ENCODE results near the gene CAMSAP1.

The CAMSAP1 gene

DNA sequence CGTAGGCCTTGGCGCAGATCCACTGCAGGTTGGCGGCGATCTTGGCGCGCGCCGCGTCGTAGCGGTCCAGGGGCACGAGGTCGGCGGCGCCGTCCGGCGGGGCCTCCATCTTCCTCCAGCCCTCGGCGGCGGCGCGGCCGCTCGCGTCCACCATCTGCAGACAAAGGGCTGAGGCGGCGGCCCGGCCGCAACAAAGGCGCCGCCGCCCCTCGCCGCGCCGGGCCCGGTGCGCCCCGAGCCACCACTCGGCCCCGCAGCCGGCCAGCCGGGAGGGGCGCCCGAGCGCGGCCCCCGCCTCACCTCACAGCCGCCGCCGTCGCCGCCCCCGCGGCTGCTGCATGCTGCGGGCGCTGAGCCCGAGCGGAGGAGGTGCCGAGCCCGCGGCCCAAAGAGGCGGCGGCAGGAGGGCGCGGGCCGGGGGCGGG is 328 bp downstream of the CAMSAP1 start:
- peak overlapping the region; percentile 51; the same call in 1 of the 2 replicates for H2AFZ ChIP-seq (ENCODE audit: low read depth, low read length)
- TF ChIP-seq, protein P1, sequence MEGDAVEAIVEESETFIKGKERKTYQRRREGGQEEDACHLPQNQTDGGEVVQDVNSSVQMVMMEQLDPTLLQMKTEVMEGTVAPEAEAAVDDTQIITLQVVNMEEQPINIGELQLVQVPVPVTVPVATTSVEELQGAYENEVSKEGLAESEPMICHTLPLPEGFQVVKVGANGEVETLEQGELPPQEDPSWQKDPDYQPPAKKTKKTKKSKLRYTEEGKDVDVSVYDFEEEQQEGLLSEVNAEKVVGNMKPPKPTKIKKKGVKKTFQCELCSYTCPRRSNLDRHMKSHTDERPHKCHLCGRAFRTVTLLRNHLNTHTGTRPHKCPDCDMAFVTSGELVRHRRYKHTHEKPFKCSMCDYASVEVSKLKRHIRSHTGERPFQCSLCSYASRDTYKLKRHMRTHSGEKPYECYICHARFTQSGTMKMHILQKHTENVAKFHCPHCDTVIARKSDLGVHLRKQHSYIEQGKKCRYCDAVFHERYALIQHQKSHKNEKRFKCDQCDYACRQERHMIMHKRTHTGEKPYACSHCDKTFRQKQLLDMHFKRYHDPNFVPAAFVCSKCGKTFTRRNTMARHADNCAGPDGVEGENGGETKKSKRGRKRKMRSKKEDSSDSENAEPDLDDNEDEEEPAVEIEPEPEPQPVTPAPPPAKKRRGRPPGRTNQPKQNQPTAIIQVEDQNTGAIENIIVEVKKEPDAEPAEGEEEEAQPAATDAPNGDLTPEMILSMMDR (IDR thresholded peaks at IDR 0.05; ENCODE audit: borderline replicate concordance, extremely low read depth, low read length, poor library complexity, severe bottlenecking), result no peak
- TF ChIP-seq EZH2 (IDR thresholded peaks at IDR 0.05; ENCODE audit: borderline replicate concordance, low read depth, low read length, severe bottlenecking), result no peak
- peaks cover 46% of the 10 kb centered on the region for H3K4me1 ChIP-seq (ENCODE audit: insufficient read depth, low read length)
- peak overlapping the region; percentile 57 for H3K9ac ChIP-seq (ENCODE audit: low read depth, low read length)
- DNase-seq, result no peak
- peaks cover 79% of the 10 kb centered on the region for H3K79me2 ChIP-seq (ENCODE audit: insufficient read depth, low read length)
- H3K36me3 ChIP-seq (ENCODE audit: insufficient read depth, low read length), result peaks cover 29% of the 10 kb centered on the region
- peak overlapping the region; percentile 89 for H3K4me2 ChIP-seq (ENCODE audit: insufficient read depth, low read length)
- no peak for ATAC-seq (ENCODE audit: insufficient read depth, low read depth)
- H3K27ac ChIP-seq (ENCODE audit: low read length), result no peak overlapping the region
- no peaks in the 10 kb centered on the region for H3K27me3 ChIP-seq (ENCODE audit: insufficient read depth, low read length, poor library complexity)
- H3K9me3 ChIP-seq (ENCODE audit: insufficient read depth, low read length, severe bottlenecking), result no peaks in the 10 kb centered on the region
- peaks cover 45% of the 10 kb centered on the region; the same call in 1 of the 2 replicates for H4K20me1 ChIP-seq (ENCODE audit: insufficient read depth, low read length)
- H3K4me3 ChIP-seq (ENCODE audit: low read depth in 1 of 2, low read length in 2 of 2), result peak overlapping the region in 1 of 2 experiments; percentile 70; a peak in 3 of 4 replicates

DNA sequence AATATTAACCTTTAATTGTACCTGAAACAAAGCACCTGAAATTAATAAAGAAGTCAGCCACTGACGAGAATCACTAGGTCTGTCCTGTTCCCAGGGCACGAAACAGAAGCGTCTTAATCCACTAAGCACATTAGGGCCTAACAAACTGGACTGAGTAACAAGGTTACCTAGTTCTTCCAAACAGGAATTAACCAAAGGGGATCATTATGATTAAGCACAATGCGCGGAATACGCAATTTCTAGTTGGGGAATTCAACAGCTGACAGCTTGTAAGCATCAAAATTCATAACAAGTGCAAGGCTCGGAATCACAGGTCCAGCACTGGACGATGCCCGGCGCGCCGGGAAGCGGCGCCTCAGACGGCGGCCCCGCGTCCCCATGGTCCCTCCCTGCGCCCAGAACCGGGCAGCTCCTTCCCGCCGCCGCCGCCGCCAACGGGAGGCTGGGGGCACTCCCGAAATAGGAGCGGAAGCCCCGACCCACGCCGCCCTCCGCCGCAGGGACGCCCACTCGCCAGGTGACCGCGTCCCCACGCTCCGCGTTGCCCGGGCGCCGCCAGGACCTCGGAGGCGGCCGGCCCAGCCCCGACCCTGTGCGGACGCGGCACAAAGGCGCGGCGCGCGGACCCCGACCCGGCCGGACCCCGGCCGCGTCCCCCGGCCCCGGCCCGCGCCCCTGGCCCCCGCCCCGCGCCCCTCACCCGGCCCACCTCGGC is 898 bp downstream of the CAMSAP1 start:
- no peaks in the 10 kb centered on the region for H3K27me3 ChIP-seq (ENCODE audit: insufficient read depth, low read length, poor library complexity)
- peaks cover 82% of the 10 kb centered on the region for H3K79me2 ChIP-seq (ENCODE audit: insufficient read depth, low read length)
- ATAC-seq (ENCODE audit: insufficient read depth, low read depth) (no peak), DNase-seq (peak; percentile 17)
- H2AFZ ChIP-seq (ENCODE audit: low read depth, low read length), result peak overlapping the region; percentile 51; the same call in 1 of the 2 replicates
- H3K4me2 ChIP-seq (ENCODE audit: insufficient read depth, low read length), result peak overlapping the region; percentile 89
- H3K36me3 ChIP-seq (ENCODE audit: insufficient read depth, low read length), result peaks cover 24% of the 10 kb centered on the region
- peaks cover 46% of the 10 kb centered on the region for H3K4me1 ChIP-seq (ENCODE audit: insufficient read depth, low read length)
- TF ChIP-seq, protein P1 (IDR thresholded peaks at IDR 0.05; ENCODE audit: borderline replicate concordance, extremely low read depth, low read length, poor library complexity, severe bottlenecking), result no peak
- no peak for TF ChIP-seq EZH2 (IDR thresholded peaks at IDR 0.05; ENCODE audit: borderline replicate concordance, low read depth, low read length, severe bottlenecking)
- peak overlapping the region; percentile 50; the same call in 1 of the 2 replicates for H3K27ac ChIP-seq (ENCODE audit: low read length)
- H4K20me1 ChIP-seq (ENCODE audit: insufficient read depth, low read length), result peaks cover 51% of the 10 kb centered on the region
- H3K9ac ChIP-seq (ENCODE audit: low read depth, low read length), result peak overlapping the region; percentile 57
- H3K4me3 ChIP-seq (ENCODE audit: low read depth in 1 of 2, low read length in 2 of 2), result peak overlapping the region; percentile 33 to 70; a peak in 3 of 4 replicates
- no peaks in the 10 kb centered on the region for H3K9me3 ChIP-seq (ENCODE audit: insufficient read depth, low read length, severe bottlenecking)

DNA sequence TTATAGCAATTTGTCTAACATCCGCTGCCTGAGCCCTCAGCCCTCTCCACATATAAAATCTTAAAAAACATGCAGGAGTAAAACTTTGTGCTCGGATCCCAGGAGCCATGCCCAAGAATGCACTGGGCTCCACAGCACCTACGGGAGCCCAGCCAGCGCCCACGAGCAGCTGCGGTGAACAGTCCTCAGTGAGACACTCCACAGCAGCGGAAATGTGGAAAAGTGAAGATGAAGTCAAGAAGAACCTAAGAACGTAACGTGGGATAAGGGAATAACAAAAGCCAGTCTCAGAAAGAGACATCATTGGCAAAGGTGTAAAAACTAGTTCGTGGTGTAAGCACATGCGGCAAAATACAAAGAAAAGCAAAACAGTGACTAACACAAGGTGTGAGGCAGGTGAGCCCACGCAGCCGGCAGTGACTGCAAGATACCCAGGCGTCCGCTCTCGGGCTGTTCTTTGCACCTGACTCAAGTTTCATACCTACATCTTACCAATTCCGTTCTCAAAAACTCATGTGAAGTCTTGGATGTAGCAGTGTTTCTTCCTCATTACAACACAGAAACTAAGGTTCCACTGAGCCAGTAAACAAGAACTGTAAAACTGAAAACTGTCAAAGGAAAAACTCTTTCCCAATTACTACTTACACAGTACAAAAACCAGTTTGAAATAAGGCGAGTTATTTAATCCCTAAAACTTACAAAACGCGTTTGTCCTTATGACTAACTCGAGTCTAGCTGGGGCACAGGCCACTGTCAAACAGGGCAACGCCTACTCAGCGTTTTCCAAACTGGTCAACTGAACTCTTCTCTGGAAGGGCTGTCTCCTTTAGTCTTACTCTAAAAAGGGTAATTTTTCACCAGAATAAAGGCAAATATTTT is 1.7 kb downstream of the CAMSAP1 start:
- Histone ChIP-seq H3K27ac (ENCODE audit: low read length) (peak overlapping the region; percentile 50; the same call in 1 of the 2 replicates), H3K4me1 (ENCODE audit: insufficient read depth, low read length) (peaks cover 45% of the 10 kb centered on the region), H3K36me3 (ENCODE audit: insufficient read depth, low read length) (peaks cover 16% of the 10 kb centered on the region), H3K9ac (ENCODE audit: low read depth, low read length) (peak overlapping the region; percentile 57), H3K79me2 (ENCODE audit: insufficient read depth, low read length) (peaks cover 85% of the 10 kb centered on the region), H4K20me1 (ENCODE audit: insufficient read depth, low read length) (peaks cover 55% of the 10 kb centered on the region), H2AFZ (ENCODE audit: low read depth, low read length) (no peak overlapping the region), H3K4me2 (ENCODE audit: insufficient read depth, low read length) (peak overlapping the region; percentile 89), H3K4me3 (ENCODE audit: low read depth in 1 of 2, low read length in 2 of 2) (peak overlapping the region; percentile 33 to 70; a peak in 3 of 4 replicates), H3K27me3 (ENCODE audit: insufficient read depth, low read length, poor library complexity) (no peaks in the 10 kb centered on the region), H3K9me3 (ENCODE audit: insufficient read depth, low read length, severe bottlenecking) (no peaks in the 10 kb centered on the region)
- ATAC-seq (ENCODE audit: insufficient read depth, low read depth) (no peak), DNase-seq (no peak)
- TF ChIP-seq, protein P1 (IDR thresholded peaks at IDR 0.05; ENCODE audit: borderline replicate concordance, extremely low read depth, low read length, poor library complexity, severe bottlenecking), result no peak
- TF ChIP-seq EZH2 (IDR thresholded peaks at IDR 0.05; ENCODE audit: borderline replicate concordance, low read depth, low read length, severe bottlenecking), result no peak
